Activated gamma-delta T cell treated with Interleukin-2 at 50 U/mL for 16 hours (primary cell): Measurements from ENCODE around the gene VIPR1.

Experiments
- DNase-seq: peaks from one replicate; pipeline ENCODE4 v3.0.0-alpha.2; 2020

Gene VIPR1

DNA sequence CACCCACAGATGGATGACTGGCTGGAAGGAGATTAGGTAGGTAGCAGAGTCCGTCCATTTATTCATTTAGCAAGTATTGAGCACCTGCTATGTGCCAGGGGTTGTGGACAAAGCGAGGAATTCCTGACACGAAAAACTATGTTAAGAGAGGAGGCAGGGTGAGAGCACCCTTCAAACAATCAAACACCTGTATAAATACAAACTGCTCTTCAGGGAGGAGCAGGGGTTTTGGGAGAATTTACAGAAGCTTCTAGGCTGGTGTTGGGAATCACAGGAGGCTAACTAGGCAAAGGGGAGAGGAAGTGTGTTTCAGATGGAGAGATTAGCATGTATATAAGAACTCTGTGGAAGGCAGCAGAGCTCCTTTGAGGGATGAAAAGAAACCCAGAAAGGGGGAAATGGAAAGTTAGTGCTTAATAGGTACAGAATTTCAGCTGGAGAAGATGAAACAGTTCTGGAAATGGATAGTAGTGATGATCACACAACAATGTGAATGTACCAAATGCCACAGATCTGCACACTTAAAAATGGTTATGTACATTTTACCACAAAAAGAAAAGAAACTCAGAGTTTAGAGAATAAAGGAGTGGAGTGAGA is 80.1 kb downstream of the VIPR1 start:
- DNase-seq, result no peak
